Measurements from ENCODE around the gene RPF1. TPM values are rescaled to one million over a fixed set of nuclear protein-coding genes. Genes with fewer than 3 reads are reported as not detected.

Gene RPF1
- polyA plus RNA-seq, 3 donors: 11.9 to 25.4 (median 23.8) TPM

DNA sequence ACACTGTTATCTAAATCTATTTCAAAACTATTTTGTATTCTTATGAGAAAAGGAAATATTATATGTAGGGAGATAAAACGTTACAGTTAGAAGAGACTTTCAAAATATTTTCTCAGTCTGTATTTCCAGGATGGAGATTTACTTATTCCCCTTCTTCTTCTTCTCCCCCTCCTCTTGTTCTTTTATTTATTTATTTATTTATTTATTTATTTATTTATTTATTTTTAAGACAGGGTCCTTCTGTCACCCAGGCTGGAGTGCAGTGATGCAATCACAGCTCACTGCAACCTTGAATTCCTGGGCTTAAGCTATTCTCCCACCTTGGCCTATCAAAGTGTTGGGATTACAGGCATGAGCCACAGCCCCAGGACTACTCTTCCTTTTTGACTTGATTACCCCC, 2.8 kb upstream of the RPF1 start:
- Histone ChIP-seq H4K20me1 (ENCODE audit: insufficient read depth, low read length) (peaks cover 4% of the 10 kb centered on the region), H3K9me3 (replicated peaks in 1 of 2; ENCODE audit: control insufficient read depth in 1 of 2, insufficient read depth in 1 of 2, low read length in 2 of 2) (no peaks in the 10 kb centered on the region), H3K36me3 (replicated peaks in 1 of 2; ENCODE audit: control insufficient read depth in 1 of 2, insufficient read depth in 2 of 2, low read length in 2 of 2) (peaks cover 0 to 2% of the 10 kb centered on the region in 2 donors), H3K27ac (ENCODE audit: low read depth in 1 of 2, low read length in 2 of 2) (no peak overlapping the region), H3K27me3 (ENCODE audit: control insufficient read depth in 2 of 2, insufficient read depth in 2 of 2, low read length in 2 of 2) (peaks cover 15 to 25% of the 10 kb centered on the region in 2 donors), H3K9ac (ENCODE audit: insufficient read depth, low read length, poor library complexity, severe bottlenecking) (no peak overlapping the region), H3K4me3 (replicated peaks in 1 of 3; ENCODE audit: low read depth in 2 of 3, low read length in 3 of 3) (no peak overlapping the region), H3K79me2 (ENCODE audit: insufficient read depth, low read length) (peaks cover 28% of the 10 kb centered on the region), H3K4me1 (ENCODE audit: control insufficient read depth in 1 of 2, insufficient read depth in 2 of 2, low read length in 2 of 2) (peaks cover 16 to 22% of the 10 kb centered on the region in 2 donors), H2AFZ (ENCODE audit: insufficient read depth, low read depth, low read length, poor library complexity, severe bottlenecking) (no peak overlapping the region), H3K4me2 (replicated peaks; ENCODE audit: extremely low read depth, low read length, poor library complexity, severe bottlenecking) (no peak overlapping the region)
- WGBS (ENCODE audit: insufficient coverage): no CpG with 5 or more reads among the region's 1 CpG
- H3K36me3 Mint-ChIP-seq: peaks cover 7 to 11% of the 10 kb centered on the region in 2 donors
- no peak overlapping the region for H3K27ac Mint-ChIP-seq
- H3K4me3 Mint-ChIP-seq: no peak overlapping the region
- peaks cover 18% of the 10 kb centered on the region for H3K4me1 Mint-ChIP-seq
- DNase-seq: no peak
- H3K27me3 Mint-ChIP-seq (ENCODE audit: low read depth in 3 of 3): peaks cover 21 to 44% (median 23%) of the 10 kb centered on the region in 3 donors
- peaks cover 9 to 21% (median 15%) of the 10 kb centered on the region in 7 donors for H3K9me3 Mint-ChIP-seq
- intact Hi-C loops (cut with micrococcal nuclease): no loop called here
- TF ChIP-seq, protein P1, sequence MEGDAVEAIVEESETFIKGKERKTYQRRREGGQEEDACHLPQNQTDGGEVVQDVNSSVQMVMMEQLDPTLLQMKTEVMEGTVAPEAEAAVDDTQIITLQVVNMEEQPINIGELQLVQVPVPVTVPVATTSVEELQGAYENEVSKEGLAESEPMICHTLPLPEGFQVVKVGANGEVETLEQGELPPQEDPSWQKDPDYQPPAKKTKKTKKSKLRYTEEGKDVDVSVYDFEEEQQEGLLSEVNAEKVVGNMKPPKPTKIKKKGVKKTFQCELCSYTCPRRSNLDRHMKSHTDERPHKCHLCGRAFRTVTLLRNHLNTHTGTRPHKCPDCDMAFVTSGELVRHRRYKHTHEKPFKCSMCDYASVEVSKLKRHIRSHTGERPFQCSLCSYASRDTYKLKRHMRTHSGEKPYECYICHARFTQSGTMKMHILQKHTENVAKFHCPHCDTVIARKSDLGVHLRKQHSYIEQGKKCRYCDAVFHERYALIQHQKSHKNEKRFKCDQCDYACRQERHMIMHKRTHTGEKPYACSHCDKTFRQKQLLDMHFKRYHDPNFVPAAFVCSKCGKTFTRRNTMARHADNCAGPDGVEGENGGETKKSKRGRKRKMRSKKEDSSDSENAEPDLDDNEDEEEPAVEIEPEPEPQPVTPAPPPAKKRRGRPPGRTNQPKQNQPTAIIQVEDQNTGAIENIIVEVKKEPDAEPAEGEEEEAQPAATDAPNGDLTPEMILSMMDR (IDR thresholded peaks at IDR 0.05): no peak

DNA sequence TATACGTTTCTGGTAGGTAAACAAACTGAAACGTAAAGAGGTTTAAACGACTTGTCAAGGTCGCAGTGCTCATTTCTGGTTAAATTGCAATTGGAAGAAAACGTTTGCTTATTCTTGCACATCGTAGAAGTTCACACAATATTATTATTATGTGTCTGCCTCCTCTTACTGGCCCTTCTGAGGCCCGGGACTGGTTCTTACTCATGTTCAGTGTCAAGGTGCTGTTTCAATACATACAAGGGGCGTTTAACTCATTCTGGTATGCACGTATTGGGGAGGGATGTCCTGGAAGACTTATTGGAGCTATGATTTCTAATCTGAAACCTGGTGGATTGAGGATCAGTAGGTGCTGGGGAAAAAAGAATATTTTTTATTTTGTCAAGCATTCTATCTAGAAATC, 932 bp downstream of the RPF1 start:
- 0% methylated on average over 1 of the region's 9 CpGs for WGBS (ENCODE audit: insufficient coverage)
- Histone ChIP-seq H4K20me1 (ENCODE audit: insufficient read depth, low read length) (peaks cover 22% of the 10 kb centered on the region), H2AFZ (ENCODE audit: insufficient read depth, low read depth, low read length, poor library complexity, severe bottlenecking) (peak overlapping the region; percentile 94), H3K4me3 (replicated peaks in 1 of 3; ENCODE audit: low read depth in 2 of 3, low read length in 3 of 3) (peak overlapping the region; percentile 84 to 95 (median 92)), H3K79me2 (ENCODE audit: insufficient read depth, low read length) (peaks cover 61% of the 10 kb centered on the region), H3K36me3 (replicated peaks in 1 of 2; ENCODE audit: control insufficient read depth in 1 of 2, insufficient read depth in 2 of 2, low read length in 2 of 2) (peaks cover 21 to 37% of the 10 kb centered on the region in 2 donors), H3K27ac (ENCODE audit: low read depth in 1 of 2, low read length in 2 of 2) (peak overlapping the region; percentile 90 to 91), H3K27me3 (ENCODE audit: control insufficient read depth in 2 of 2, insufficient read depth in 2 of 2, low read length in 2 of 2) (peaks cover 5 to 8% of the 10 kb centered on the region in 2 donors), H3K9ac (ENCODE audit: insufficient read depth, low read length, poor library complexity, severe bottlenecking) (peak overlapping the region; percentile 84), H3K4me1 (ENCODE audit: control insufficient read depth in 1 of 2, insufficient read depth in 2 of 2, low read length in 2 of 2) (peaks cover 18 to 30% of the 10 kb centered on the region in 2 donors), H3K9me3 (replicated peaks in 1 of 2; ENCODE audit: control insufficient read depth in 1 of 2, insufficient read depth in 1 of 2, low read length in 2 of 2) (no peaks in the 10 kb centered on the region), H3K4me2 (replicated peaks; ENCODE audit: extremely low read depth, low read length, poor library complexity, severe bottlenecking) (peak overlapping the region; percentile 77)
- H3K4me3 Mint-ChIP-seq: peak overlapping the region; percentile 98 to 99
- H3K27me3 Mint-ChIP-seq (ENCODE audit: low read depth in 3 of 3): peaks cover 3 to 21% (median 13%) of the 10 kb centered on the region in 3 donors
- peaks cover 34% of the 10 kb centered on the region for H3K4me1 Mint-ChIP-seq
- TF ChIP-seq, protein P1 (IDR thresholded peaks at IDR 0.05): no peak
- no peak for DNase-seq
- H3K9me3 Mint-ChIP-seq: peaks cover 9 to 20% (median 13%) of the 10 kb centered on the region in 7 donors
- intact Hi-C loops (cut with micrococcal nuclease): no loop called here
- H3K36me3 Mint-ChIP-seq: peaks cover 40 to 43% of the 10 kb centered on the region in 2 donors
- H3K27ac Mint-ChIP-seq: peak overlapping the region in 6 of 7 donors; percentile 3 to 99 (median 96)
